ENCODE measurements around the gene HECTD1. TPM values are rescaled to one million over a fixed set of nuclear protein-coding genes. Genes with fewer than 3 reads are reported as not detected.

The HECTD1 gene
- total RNA-seq, 1 experiment from 2014 or later, result 160 TPM

GRCh38 chr14:31166271-31166561 is 41.4 kb downstream of the HECTD1 start:
- peaks cover 35 to 38% of the 10 kb centered on the region in 2 experiments for H3K4me1 ChIP-seq (ENCODE audit: control insufficient read depth in 1 of 2, insufficient read depth in 2 of 2, low read length in 2 of 2)
- H3K79me2 ChIP-seq (ENCODE audit: insufficient read depth, low read length), result peaks cover 35% of the 10 kb centered on the region
- H2AFZ ChIP-seq (ENCODE audit: low read depth, low read length, poor library complexity, severe bottlenecking), result no peak overlapping the region
- no peak for TF ChIP-seq YY1 (IDR thresholded peaks at IDR 0.05; ENCODE audit: extremely low read depth, insufficient replicate concordance, low read depth, low read length)
- no peak for TF ChIP-seq REST (IDR thresholded peaks at IDR 0.05; ENCODE audit: low read depth)
- no peak for TF ChIP-seq RAD21 (IDR thresholded peaks at IDR 0.05; ENCODE audit: low read depth)
- no peak for TF ChIP-seq SRF (IDR thresholded peaks at IDR 0.05; ENCODE audit: low read depth)
- TF ChIP-seq EGR1 (IDR thresholded peaks at IDR 0.05; ENCODE audit: low read depth), result no peak
- no peak for TF ChIP-seq SIN3A (IDR thresholded peaks at IDR 0.05; ENCODE audit: low read depth)
- TF ChIP-seq CBX3 (IDR thresholded peaks at IDR 0.05; ENCODE audit: low read depth), result no peak
- TF ChIP-seq POLR2AphosphoS5 (IDR thresholded peaks at IDR 0.05; ENCODE audit: low read depth, low read length), result no peak
- no peak for TF ChIP-seq ELF1 (IDR thresholded peaks at IDR 0.05; ENCODE audit: borderline replicate concordance, low read depth)
- TF ChIP-seq TCF7L2 (IDR thresholded peaks at IDR 0.05; ENCODE audit: borderline replicate concordance, extremely low read depth, insufficient read depth, insufficient read length), result no peak
- TF ChIP-seq FOSL1 (IDR thresholded peaks at IDR 0.05; ENCODE audit: low read depth), result no peak
- TF ChIP-seq EZH2 (IDR thresholded peaks at IDR 0.05), result no peak
- TF ChIP-seq CEBPB (IDR thresholded peaks at IDR 0.05; ENCODE audit: low read depth), result no peak
- TF ChIP-seq CTCF (IDR thresholded peaks at IDR 0.05 in 2 of 3, conservative IDR thresholded peaks at IDR 0.05 in 1 of 3; ENCODE audit: borderline replicate concordance in 1 of 3, insufficient read depth in 1 of 3, low read depth in 2 of 3, low read length in 2 of 3), result no peak
- TF ChIP-seq JUND (IDR thresholded peaks at IDR 0.05), result no peak
- no peak for TF ChIP-seq SP1 (IDR thresholded peaks at IDR 0.05; ENCODE audit: low read depth)
- no peak for TF ChIP-seq ZBTB33 (IDR thresholded peaks at IDR 0.05; ENCODE audit: extremely low read depth, insufficient replicate concordance, low read length)
- TF ChIP-seq ZFX (IDR thresholded peaks at IDR 0.05), result no peak
- no peak for TF ChIP-seq POLR2A (IDR thresholded peaks at IDR 0.05; ENCODE audit: borderline replicate concordance, extremely low read depth, insufficient read depth, insufficient read length)
- ATAC-seq (peak; percentile 43; the same call in 1 of the 2 replicates), DNase-seq (ENCODE audit: low read depth, low spot score) (no peak)
- no peaks in the 10 kb centered on the region for H3K9me2 ChIP-seq (ENCODE audit: insufficient read depth)
- H3K4me3 ChIP-seq (replicated peaks in 1 of 2; ENCODE audit: low read depth in 1 of 2, low read length in 2 of 2), result no peak overlapping the region
- peak overlapping the region; percentile 68 for H3K27ac ChIP-seq (ENCODE audit: low read depth, low read length)
- H3K9me3 ChIP-seq (ENCODE audit: control insufficient read depth in 1 of 2, insufficient read depth in 1 of 2, low read depth in 1 of 2, low read length in 2 of 2), result no peaks in the 10 kb centered on the region
- intact Hi-C loops (cut with micrococcal nuclease), result no loop called here
- H3K4me2 ChIP-seq (ENCODE audit: low read length), result peak overlapping the region; percentile 63
- CTCF ChIA-PET, result interaction anchor here (0.6 kb wide), 1 partner anchor 159 kb away, joined by 3 read pairs; no protein-coding TSS in a partner anchor
- RAD21 ChIA-PET (ENCODE audit: low non-redundant PET in 1 of 2, low total read pairs in 2 of 2, uncharacterized antibody in 2 of 2, unreplicated experiment in 2 of 2), result interaction anchor here in 1 of 2 experiments (0.7 kb wide), 1 partner anchor 11 kb away, joined by 4 read pairs; no protein-coding TSS in a partner anchor
- 0 out of 2 replicates have a peak, but pooled peaks cover under 1% of the 10 kb centered on the region for H4K20me1 ChIP-seq (ENCODE audit: insufficient read depth)
- H3K27me3 ChIP-seq (ENCODE audit: insufficient read depth, low read length), result no peaks in the 10 kb centered on the region
- H3K9ac ChIP-seq (ENCODE audit: low read length), result peak overlapping the region; percentile 6; the same call in 1 of the 2 replicates
- POLR2A ChIA-PET, result interaction anchor here (2.1 kb wide), 1 partner anchor 41 kb away, joined by 4 read pairs; the partner anchor contains the start of gene HECTD1
- H3K36me3 ChIP-seq (ENCODE audit: control insufficient read depth in 1 of 2, insufficient read depth in 2 of 2, low read length in 2 of 2), result peaks cover 19 to 33% of the 10 kb centered on the region in 2 experiments; a peak in 3 of 4 replicates
- BruUV-seq (replicated peaks), result no TSS peak

All from HCT116 (cell line).